ENCODE results near the gene LRCH1. TPM values are rescaled to one million over a fixed set of nuclear protein-coding genes. Genes with fewer than 3 reads are reported as not detected.

LRCH1 gene
- total RNA-seq, 6 experiments from 2014 or later = 11.3 to 13.9 (median 12.5) TPM

- H3K27ac Mint-ChIP-seq = no peak overlapping the region
- TF ChIP-seq CTCF (IDR thresholded peaks at IDR 0.05) = no peak
- H3K4me1 Mint-ChIP-seq (ENCODE audit: low read depth) = peaks cover 7% of the 10 kb centered on the region
- H3K36me3 Mint-ChIP-seq (ENCODE audit: low read depth) = peaks cover 36% of the 10 kb centered on the region
- no peaks in the 10 kb centered on the region; the same call in 1 of the 2 replicates for H3K27me3 Mint-ChIP-seq (ENCODE audit: insufficient read depth)
- H3K4me3 Mint-ChIP-seq = no peak overlapping the region
- H3K9me3 Mint-ChIP-seq = no peaks in the 10 kb centered on the region
- no peak for DNase-seq
Observed at GRCh38 chr13:46698014-46698413, 145.0 kb downstream of the LRCH1 start.

GRCh38 chr13:46698910-46699460 lies 146.0 kb downstream of the LRCH1 start:
- Mint-ChIP-seq H3K27ac (no peak overlapping the region; the same call in 1 of the 2 replicates), H3K27me3 (ENCODE audit: insufficient read depth) (no peaks in the 10 kb centered on the region; the same call in 1 of the 2 replicates), H3K4me1 (ENCODE audit: low read depth) (peaks cover 7% of the 10 kb centered on the region), H3K9me3 (no peaks in the 10 kb centered on the region), H3K4me3 (no peak overlapping the region), H3K36me3 (ENCODE audit: low read depth) (peaks cover 36% of the 10 kb centered on the region)
- DNase-seq = no peak
- TF ChIP-seq CTCF (IDR thresholded peaks at IDR 0.05) = no peak

GRCh38 chr13:46712524-46712923 lies 159.6 kb downstream of the LRCH1 start:
- Mint-ChIP-seq H3K9me3 (no peaks in the 10 kb centered on the region), H3K36me3 (ENCODE audit: low read depth) (no peaks in the 10 kb centered on the region; the same call in 1 of the 2 replicates), H3K4me3 (no peak overlapping the region), H3K4me1 (ENCODE audit: low read depth) (no peaks in the 10 kb centered on the region; the same call in 1 of the 2 replicates), H3K27me3 (ENCODE audit: insufficient read depth) (no peaks in the 10 kb centered on the region), H3K27ac (no peak overlapping the region)
- no peak for TF ChIP-seq CTCF (IDR thresholded peaks at IDR 0.05)
- DNase-seq = no peak

- TF ChIP-seq CTCF (IDR thresholded peaks at IDR 0.05) = no peak
- H3K9me3 Mint-ChIP-seq = no peaks in the 10 kb centered on the region
- no peak overlapping the region for H3K27ac Mint-ChIP-seq
- no peak for DNase-seq
- peaks cover 1% of the 10 kb centered on the region; the same call in 1 of the 2 replicates for H3K27me3 Mint-ChIP-seq (ENCODE audit: insufficient read depth)
- no peaks in the 10 kb centered on the region; the same call in 1 of the 2 replicates for H3K36me3 Mint-ChIP-seq (ENCODE audit: low read depth)
- no peaks in the 10 kb centered on the region; the same call in 1 of the 2 replicates for H3K4me1 Mint-ChIP-seq (ENCODE audit: low read depth)
- H3K4me3 Mint-ChIP-seq = no peak overlapping the region
Observed at GRCh38 chr13:46715363-46715762, 162.4 kb downstream of the LRCH1 start.

- no peak for DNase-seq
- Mint-ChIP-seq H3K9me3 (no peaks in the 10 kb centered on the region), H3K4me3 (no peak overlapping the region), H3K36me3 (ENCODE audit: low read depth) (no peaks in the 10 kb centered on the region; the same call in 1 of the 2 replicates), H3K27me3 (ENCODE audit: insufficient read depth) (peaks cover 1% of the 10 kb centered on the region; the same call in 1 of the 2 replicates), H3K4me1 (ENCODE audit: low read depth) (no peaks in the 10 kb centered on the region; the same call in 1 of the 2 replicates), H3K27ac (no peak overlapping the region)
- TF ChIP-seq CTCF (IDR thresholded peaks at IDR 0.05) = no peak
Observed at GRCh38 chr13:46716821-46717220, 163.9 kb downstream of the LRCH1 start.
